ENCODE measurements around the gene EYA2.

- TF ChIP-seq CTCF (IDR thresholded peaks at IDR 0.05) (no peak), POLR2AphosphoS5 (IDR thresholded peaks at IDR 0.05; ENCODE audit: insufficient read depth in 1 of 2, low read depth in 1 of 2) (no peak)
Observed at GRCh38 chr20:47004179-47004578, 109.5 kb downstream of the EYA2 start.
